Panc1 (cell line): ENCODE results near the gene SRCIN1.
"Not testable (repeated sequence)": the region's sequence is repeated elsewhere in the genome, so short reads cannot be mapped to it uniquely, and the experiment has no call there.

Experiments
- POLR2AphosphoS5 ChIP-seq: IDR thresholded peaks from 2 replicates; pipeline ENCODE4 v1.6.1; 2012; ENCODE audit warnings: mild to moderate bottlenecking, low read depth, low read length, moderate library complexity
- REST ChIP-seq, 2 experiments: IDR thresholded peaks; 2 replicates each; pipeline ENCODE4 v1.6.1; 2011 to 2012; ENCODE audit warnings: low read depth in 2 of 2, control low read depth in 1 of 2, low read length in 1 of 2, mild to moderate bottlenecking in 1 of 2, moderate library complexity in 1 of 2; ENCODE audit not compliant: insufficient read depth in 1 of 2
- TCF7L2 ChIP-seq: IDR thresholded peaks from 2 replicates; pipeline ENCODE4 v1.6.1; 2011; ENCODE audit warnings: mild to moderate bottlenecking, low read depth, low read length, inconsistent platforms
- TF ChIP-seq, protein P1 (sequence below): fragments of 450-650 bp; IDR thresholded peaks from 2 replicates; pipeline ENCODE4 v1.5.1; 2017; ENCODE audit warnings: mild to moderate bottlenecking

- TF ChIP-seq, protein P1, sequence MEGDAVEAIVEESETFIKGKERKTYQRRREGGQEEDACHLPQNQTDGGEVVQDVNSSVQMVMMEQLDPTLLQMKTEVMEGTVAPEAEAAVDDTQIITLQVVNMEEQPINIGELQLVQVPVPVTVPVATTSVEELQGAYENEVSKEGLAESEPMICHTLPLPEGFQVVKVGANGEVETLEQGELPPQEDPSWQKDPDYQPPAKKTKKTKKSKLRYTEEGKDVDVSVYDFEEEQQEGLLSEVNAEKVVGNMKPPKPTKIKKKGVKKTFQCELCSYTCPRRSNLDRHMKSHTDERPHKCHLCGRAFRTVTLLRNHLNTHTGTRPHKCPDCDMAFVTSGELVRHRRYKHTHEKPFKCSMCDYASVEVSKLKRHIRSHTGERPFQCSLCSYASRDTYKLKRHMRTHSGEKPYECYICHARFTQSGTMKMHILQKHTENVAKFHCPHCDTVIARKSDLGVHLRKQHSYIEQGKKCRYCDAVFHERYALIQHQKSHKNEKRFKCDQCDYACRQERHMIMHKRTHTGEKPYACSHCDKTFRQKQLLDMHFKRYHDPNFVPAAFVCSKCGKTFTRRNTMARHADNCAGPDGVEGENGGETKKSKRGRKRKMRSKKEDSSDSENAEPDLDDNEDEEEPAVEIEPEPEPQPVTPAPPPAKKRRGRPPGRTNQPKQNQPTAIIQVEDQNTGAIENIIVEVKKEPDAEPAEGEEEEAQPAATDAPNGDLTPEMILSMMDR, result peak; percentile 37
- TF ChIP-seq REST (IDR thresholded peaks at IDR 0.05; ENCODE audit: insufficient read depth in 1 of 2, low read depth in 2 of 2, low read length in 1 of 2); POLR2AphosphoS5; TCF7L2: not testable (repeated sequence)
Observed at GRCh38 chr17:38492067-38493040, 113.4 kb downstream of the SRCIN1 start.
